Epithelial cell of proximal tubule (primary cell): ENCODE measurements around the gene ECEL1. TPM values are rescaled to one million over a fixed set of nuclear protein-coding genes. Genes with fewer than 3 reads are reported as not detected.

ENCODE experiments used
- DNase-seq: peaks from one replicate; pipeline ENCODE4 v3.0.0-alpha.2; 2011; ENCODE audit warnings: low read depth
- H3K4me3 ChIP-seq: 2 replicates; pipeline ENCODE4 v1.5.1; 2011; ENCODE audit warnings: low read depth, mild to moderate bottlenecking, low read length
- CTCF ChIP-seq: conservative IDR thresholded peaks from 2 replicates; pipeline ENCODE4 v1.5.1; 2012; ENCODE audit warnings: low read depth, mild to moderate bottlenecking, low read length
- total RNA-seq: library from RNA; depleted of rRNA; stranded (reverse); fragments of >200 nt; gene quantifications from 2 replicates; pipeline ENCODE4 v1.2.3, GENCODE V29; 2015

ECEL1 gene
- total RNA-seq, 1 donor from 2014 or later: not detected

- TF ChIP-seq CTCF: no peak
- H3K4me3 ChIP-seq: no peak overlapping the region
- no peak for DNase-seq
These were observed 16.8 kb upstream of the ECEL1 start for GRCh38 chr2:232504438-232504837.

- H3K4me3 ChIP-seq: no peak overlapping the region
- TF ChIP-seq CTCF: no peak
- no peak for DNase-seq
These were observed 16.2 kb upstream of the ECEL1 start for GRCh38 chr2:232503809-232504323.

GRCh38 chr2:232502911-232503808 is 15.5 kb upstream of the ECEL1 start:
- no peak for DNase-seq
- TF ChIP-seq CTCF: no peak
- peak overlapping the region; percentile 31 for H3K4me3 ChIP-seq

- H3K4me3 ChIP-seq: no peak overlapping the region
- no peak for TF ChIP-seq CTCF
- no peak for DNase-seq
These were observed 14.9 kb upstream of the ECEL1 start for GRCh38 chr2:232502511-232502910.

- no peak for DNase-seq
- TF ChIP-seq CTCF: no peak
These were observed 14.3 kb upstream of the ECEL1 start for GRCh38 chr2:232501794-232502390.

GRCh38 chr2:232501331-232501771 is 13.7 kb upstream of the ECEL1 start:
- H3K4me3 ChIP-seq: no peak overlapping the region
- no peak for DNase-seq
- no peak for TF ChIP-seq CTCF

More at GRCh38 chr2:232501794-232502390, 14.3 kb upstream of the ECEL1 start:
- no peak overlapping the region for H3K4me3 ChIP-seq
